CD14-positive monocyte (primary cell): ENCODE data around the gene SYPL1. TPM values are rescaled to one million over a fixed set of nuclear protein-coding genes. Genes with fewer than 3 reads are reported as not detected.
A peak's percentile ranks its signal among the peaks of the same experiment; 100 is the strongest.

ENCODE experiments used
- DNase-seq, 3 donors: peaks; one replicate each; pipeline ENCODE4 v3.0.0-alpha.2; 2011 to 2022
- H2AFZ ChIP-seq: 2 replicates; pipeline ENCODE4 v1.6.0; 2012; ENCODE audit warnings: mild to moderate bottlenecking, low read depth, low read length, inconsistent platforms; ENCODE audit not compliant: insufficient read depth, poor library complexity, severe bottlenecking
- H3K27ac ChIP-seq, 2 donors: 1 replicate in 1 of 2; 2 replicates in 1 of 2; pipeline ENCODE4 v1.5.1; 2012 to 2013; ENCODE audit warnings: low read length in 2 of 2, control low read depth in 1 of 2, inconsistent platforms in 1 of 2, low read depth in 1 of 2, mild to moderate bottlenecking in 1 of 2
- H3K27me3 ChIP-seq, 2 donors: one replicate each; pipeline versions ENCODE4 v1.6.0 to v1.6.1; 2011 to 2013; ENCODE audit warnings: low read length in 2 of 2; ENCODE audit not compliant: control insufficient read depth in 2 of 2, insufficient read depth in 2 of 2
- H3K36me3 ChIP-seq, 2 donors: replicated peaks in 1 of 2; 1 replicate in 1 of 2; 2 replicates in 1 of 2; pipeline versions ENCODE4 v1.5.1 to v1.6.1; 2012 to 2013; ENCODE audit warnings: low read length in 2 of 2, control low read depth in 1 of 2, inconsistent platforms in 1 of 2, mild to moderate bottlenecking in 1 of 2; ENCODE audit not compliant: insufficient read depth in 2 of 2, control insufficient read depth in 1 of 2
- H3K4me1 ChIP-seq, 2 donors: 1 replicate in 1 of 2; 2 replicates in 1 of 2; pipeline versions ENCODE4 v1.5.1 to v1.6.1; 2012 to 2013; ENCODE audit warnings: low read length in 2 of 2, control low read depth in 1 of 2, inconsistent platforms in 1 of 2, mild to moderate bottlenecking in 1 of 2, moderate library complexity in 1 of 2; ENCODE audit not compliant: insufficient read depth in 2 of 2, control insufficient read depth in 1 of 2
- H3K4me2 ChIP-seq: replicated peaks from 2 replicates; pipeline ENCODE3; 2012; ENCODE audit warnings: low read length, moderate library complexity, mild to moderate bottlenecking; ENCODE audit not compliant: poor library complexity, severe bottlenecking; ENCODE audit errors: extremely low read depth
- H3K4me3 ChIP-seq, 3 experiments: fragments of 200-600 bp in 1 of 3; sonication (generic) in 1 of 3; replicated peaks in 1 of 3; 1 replicate in 2 of 3; 2 replicates in 1 of 3; pipeline ENCODE4 v1.5.1; 2011 to 2013; ENCODE audit warnings: low read length in 3 of 3, mild to moderate bottlenecking in 3 of 3, control low read depth in 2 of 3, low read depth in 2 of 3, inconsistent platforms in 1 of 3, moderate library complexity in 1 of 3
- H3K79me2 ChIP-seq: 2 replicates; pipeline ENCODE4 v1.6.0; 2012; ENCODE audit warnings: mild to moderate bottlenecking, control low read depth, inconsistent platforms, low read length, moderate library complexity; ENCODE audit not compliant: insufficient read depth
- H3K9ac ChIP-seq: 2 replicates; pipeline ENCODE4 v1.6.0; 2017; ENCODE audit warnings: low read length, mild to moderate bottlenecking; ENCODE audit not compliant: insufficient read depth, poor library complexity, severe bottlenecking
- H3K9me3 ChIP-seq, 2 donors: replicated peaks in 1 of 2; 1 replicate in 1 of 2; 2 replicates in 1 of 2; pipeline versions ENCODE4 v1.5.1 to v1.6.1; 2012 to 2013; ENCODE audit warnings: low read length in 2 of 2, control low read depth in 1 of 2; ENCODE audit not compliant: control insufficient read depth in 1 of 2, insufficient read depth in 1 of 2
- H4K20me1 ChIP-seq: 2 replicates; pipeline ENCODE4 v1.6.0; 2012; ENCODE audit warnings: mild to moderate bottlenecking, low read length, control low read depth, moderate library complexity; ENCODE audit not compliant: insufficient read depth
- H3K27ac Mint-ChIP-seq, 7 donors: one replicate each; pipeline ENCODE4 v1.8.0; 2020; ENCODE audit warnings: mild to moderate bottlenecking in 7 of 7, mixed read lengths in 7 of 7, moderate library complexity in 6 of 7, inconsistent platforms in 2 of 7
- H3K27me3 Mint-ChIP-seq, 3 donors: one replicate each; pipeline ENCODE4 v1.8.0; 2021 to 2022; ENCODE audit warnings: low read depth in 3 of 3, mild to moderate bottlenecking in 3 of 3, mixed read lengths in 3 of 3, moderate library complexity in 3 of 3, inconsistent platforms in 1 of 3
- H3K36me3 Mint-ChIP-seq, 2 donors: one replicate each; pipeline ENCODE4 v1.8.0; 2020; ENCODE audit warnings: mixed read lengths in 2 of 2, inconsistent platforms in 1 of 2, mild to moderate bottlenecking in 1 of 2
- H3K4me1 Mint-ChIP-seq: one replicate; pipeline ENCODE4 v1.8.0; 2020; ENCODE audit warnings: mild to moderate bottlenecking, mixed read lengths
- H3K4me3 Mint-ChIP-seq, 2 donors: one replicate each; pipeline ENCODE4 v1.8.0; 2020; ENCODE audit warnings: mild to moderate bottlenecking in 2 of 2, mixed read lengths in 2 of 2, moderate library complexity in 1 of 2
- H3K9me3 Mint-ChIP-seq, 7 donors: one replicate each; pipeline ENCODE4 v1.8.0; 2020 to 2022; ENCODE audit warnings: mixed read lengths in 7 of 7, mild to moderate bottlenecking in 6 of 7, moderate library complexity in 6 of 7, inconsistent platforms in 2 of 7
- WGBS: methylation state at CpG from one replicate; pipeline ENCODE4 v1.1.5; 2013; ENCODE audit warnings: missing lambda C conversion rate; ENCODE audit not compliant: insufficient coverage; 5-methylcytosine and 5-hydroxymethylcytosine counted together
- intact Hi-C, 2 donors: fragments of 100-400 bp; cut with micrococcal nuclease; formaldehyde crosslinking; loops; one replicate each; pipeline versions ENCODE4 v1.15.0 to v1.15.1; 2023
- polyA plus RNA-seq, 3 donors: library from polyadenylated mRNA; depleted of rRNA in 1 of 3; unstranded in 2 of 3; stranded (reverse) in 1 of 3; fragments of 300-500 nt in 2 of 3; fragments of >200 nt in 1 of 3; fragmentation: Illumina TruSeq in 2 of 3; gene quantifications; 1 replicate in 2 of 3; 2 replicates in 1 of 3; pipeline ENCODE4 v1.2.3, GENCODE V29; 2012 to 2021
- TF ChIP-seq, protein P1 (sequence below): fragments of 200-600 bp; IDR thresholded peaks from one replicate; pipeline ENCODE4 v1.8.0; 2022; ENCODE audit warnings: antibody characterized with exemption, mild to moderate bottlenecking

The SYPL1 gene
- polyA plus RNA-seq, 3 donors = 22.3 to 82.1 (median 64.7) TPM

DNA sequence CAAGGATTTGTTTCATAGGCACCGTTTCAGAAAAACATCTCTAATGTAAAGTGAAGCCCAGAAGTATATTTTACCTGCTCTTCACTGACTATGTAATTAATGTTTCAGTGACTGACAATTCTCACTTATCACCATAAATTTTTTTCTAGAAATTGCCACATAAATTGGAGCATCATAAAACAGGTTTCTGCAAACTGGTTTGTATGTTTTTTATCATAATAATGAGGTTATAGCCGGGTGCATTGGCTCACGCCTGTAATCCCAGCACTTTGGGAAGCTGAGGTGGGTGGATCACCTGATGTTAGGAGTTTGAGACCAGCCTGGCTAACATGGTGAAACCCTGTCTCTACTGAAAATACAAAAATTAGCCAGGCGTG lies 39.4 kb downstream of the SYPL1 start:
- Histone ChIP-seq H2AFZ (peak overlapping the region; percentile 78), H3K4me3 (no peak overlapping the region)
- intact Hi-C loops = no loop called here

DNA sequence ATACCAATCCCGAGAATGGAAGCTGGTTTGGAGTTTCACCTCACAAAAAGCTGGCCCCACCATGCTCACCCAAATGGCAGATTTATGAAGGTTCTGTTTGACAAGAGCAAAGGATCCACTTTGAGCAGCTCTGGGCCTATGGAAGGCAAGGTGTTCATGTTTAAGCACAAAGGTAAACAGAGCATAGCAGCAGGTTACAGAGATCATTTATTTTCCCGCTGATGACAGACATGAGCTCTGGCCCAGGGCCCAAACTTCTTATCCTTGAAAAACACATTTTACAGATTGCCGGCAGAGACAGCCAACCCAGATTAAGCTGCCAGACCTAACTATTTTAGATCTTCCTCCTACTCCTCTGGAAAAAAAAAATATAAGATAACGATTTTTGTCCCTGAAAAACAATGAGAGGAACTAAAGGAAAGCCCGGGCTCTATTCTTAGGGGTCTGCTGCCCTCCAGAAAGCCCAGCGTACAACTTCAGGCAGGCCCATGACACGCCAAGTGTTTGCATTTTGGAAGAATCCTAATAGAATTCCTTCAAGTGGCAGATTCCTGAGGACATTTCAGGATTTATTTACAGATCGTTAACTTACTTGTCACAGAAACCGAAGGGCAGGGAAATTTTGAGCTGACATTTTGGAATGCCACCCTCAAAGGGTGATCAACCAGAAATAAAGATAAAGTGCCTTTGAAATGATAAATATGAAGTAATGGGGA lies 40.0 kb downstream of the SYPL1 start:
- H3K4me1 Mint-ChIP-seq = peaks cover 39% of the 10 kb centered on the region
- no peaks in the 10 kb centered on the region for H3K36me3 ChIP-seq
- no peaks in the 10 kb centered on the region for H3K27me3 ChIP-seq
- H3K79me2 ChIP-seq = no peaks in the 10 kb centered on the region
- DNase-seq = no peak
- H3K27ac Mint-ChIP-seq = peak overlapping the region in 4 of 7 donors; percentile 58 to 74 (median 72)
- no peaks in the 10 kb centered on the region for H3K36me3 Mint-ChIP-seq
- WGBS = 31% methylated on average over 4 of the region's 9 CpGs
- no peaks in the 10 kb centered on the region for H3K9me3 Mint-ChIP-seq
- H3K4me3 Mint-ChIP-seq = no peak overlapping the region
- intact Hi-C loops = no loop called here
- H4K20me1 ChIP-seq = no peaks in the 10 kb centered on the region
- peak overlapping the region; percentile 56 for H3K4me2 ChIP-seq
- no peak overlapping the region for H3K9ac ChIP-seq
- peak overlapping the region in 1 of 3 experiments; percentile 45 for H3K4me3 ChIP-seq
- H3K27me3 Mint-ChIP-seq = peaks cover 0 to 3% (median 1%) of the 10 kb centered on the region in 3 donors
- TF ChIP-seq, protein P1, sequence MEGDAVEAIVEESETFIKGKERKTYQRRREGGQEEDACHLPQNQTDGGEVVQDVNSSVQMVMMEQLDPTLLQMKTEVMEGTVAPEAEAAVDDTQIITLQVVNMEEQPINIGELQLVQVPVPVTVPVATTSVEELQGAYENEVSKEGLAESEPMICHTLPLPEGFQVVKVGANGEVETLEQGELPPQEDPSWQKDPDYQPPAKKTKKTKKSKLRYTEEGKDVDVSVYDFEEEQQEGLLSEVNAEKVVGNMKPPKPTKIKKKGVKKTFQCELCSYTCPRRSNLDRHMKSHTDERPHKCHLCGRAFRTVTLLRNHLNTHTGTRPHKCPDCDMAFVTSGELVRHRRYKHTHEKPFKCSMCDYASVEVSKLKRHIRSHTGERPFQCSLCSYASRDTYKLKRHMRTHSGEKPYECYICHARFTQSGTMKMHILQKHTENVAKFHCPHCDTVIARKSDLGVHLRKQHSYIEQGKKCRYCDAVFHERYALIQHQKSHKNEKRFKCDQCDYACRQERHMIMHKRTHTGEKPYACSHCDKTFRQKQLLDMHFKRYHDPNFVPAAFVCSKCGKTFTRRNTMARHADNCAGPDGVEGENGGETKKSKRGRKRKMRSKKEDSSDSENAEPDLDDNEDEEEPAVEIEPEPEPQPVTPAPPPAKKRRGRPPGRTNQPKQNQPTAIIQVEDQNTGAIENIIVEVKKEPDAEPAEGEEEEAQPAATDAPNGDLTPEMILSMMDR = no peak
- no peaks in the 10 kb centered on the region for H3K9me3 ChIP-seq
- H3K27ac ChIP-seq = peak overlapping the region in 1 of 2 donors; percentile 39
- peak overlapping the region; percentile 78 for H2AFZ ChIP-seq
- H3K4me1 ChIP-seq = peaks cover 16 to 24% of the 10 kb centered on the region in 2 donors

More for the DNA sequence above, 39.4 kb downstream of the SYPL1 start:
- H3K36me3 Mint-ChIP-seq = no peaks in the 10 kb centered on the region
- Histone ChIP-seq H3K9me3 (no peaks in the 10 kb centered on the region), H4K20me1 (no peaks in the 10 kb centered on the region), H3K9ac (no peak overlapping the region), H3K36me3 (no peaks in the 10 kb centered on the region), H3K4me2 (no peak overlapping the region), H3K4me1 (peaks cover 16 to 24% of the 10 kb centered on the region in 2 donors), H3K27me3 (no peaks in the 10 kb centered on the region), H3K27ac (no peak overlapping the region), H3K79me2 (no peaks in the 10 kb centered on the region)
- H3K27me3 Mint-ChIP-seq = peaks cover 0 to 1% (median 0%) of the 10 kb centered on the region in 3 donors
- no peak overlapping the region for H3K27ac Mint-ChIP-seq
- H3K4me3 Mint-ChIP-seq = no peak overlapping the region
- WGBS = 100% methylated on average over 1 of the region's 4 CpGs
- no peaks in the 10 kb centered on the region for H3K9me3 Mint-ChIP-seq
- H3K4me1 Mint-ChIP-seq = peaks cover 42% of the 10 kb centered on the region
- TF ChIP-seq, protein P1 = no peak
- no peak for DNase-seq
